Testis (tissue), 2 donors: Measurements from ENCODE around the gene HCFC2.

ENCODE experiments used
- CTCF ChIP-seq, 3 experiments: fragments of 450-650 bp in 2 of 3; fragments of 200-600 bp in 1 of 3; sonication (generic) in 1 of 3; IDR thresholded peaks; one replicate each; pipeline ENCODE4 v1.5.1; 2016 to 2019; ENCODE audit warnings: antibody characterized with exemption in 3 of 3, mild to moderate bottlenecking in 2 of 3, moderate library complexity in 1 of 3
- POLR2A ChIP-seq: fragments of 450-650 bp; IDR thresholded peaks from one replicate; pipeline ENCODE4 v1.6.1; 2017; ENCODE audit warnings: antibody characterized with exemption, mild to moderate bottlenecking, moderate library complexity

- TF ChIP-seq CTCF (IDR thresholded peaks at IDR 0.05) (peak; percentile 49 to 87 (median 72)), POLR2A (no peak)
Measured at GRCh38 chr12:104108755-104109445, 44.6 kb downstream of the HCFC2 start.
